Activated CD8-positive, alpha-beta memory T cell treated with anti-CD3 and anti-CD28 coated beads, Interleukin-2, amount 50 U/mL, for 1 hour (primary cell): ENCODE measurements around the gene PBXIP1.

ENCODE experiments used
- DNase-seq: peaks from one replicate; pipeline ENCODE4 v3.0.0-alpha.2; 2020; ENCODE audit errors: extremely low read depth

PBXIP1 gene

GRCh38 chr1:154895798-154896197, 60.1 kb downstream of the PBXIP1 start:
- DNase-seq, result no peak
